MM.1S (cell line): ENCODE results near the gene PSMB11.

Experiments used
- DNase-seq: peaks from one replicate; pipeline ENCODE4 v3.0.0-alpha.2; 2015
- H2AFZ ChIP-seq: fragments of 300-600 bp; sonication (generic); 2 replicates; pipeline ENCODE4 v1.6.0; 2016; ENCODE audit warnings: antibody characterized with exemption, low read length
- H3F3A ChIP-seq: fragments of 300-600 bp; sonication (generic); 2 replicates; pipeline ENCODE4 v1.6.1; 2016; ENCODE audit warnings: mild to moderate bottlenecking, antibody characterized with exemption, low read length, moderate library complexity, mixed read lengths; ENCODE audit not compliant: insufficient read depth
- H3K27ac ChIP-seq: fragments of 300-600 bp; sonication (generic); 2 replicates; pipeline ENCODE4 v1.5.1; 2016; ENCODE audit warnings: mild to moderate bottlenecking, low read length
- H3K27me3 ChIP-seq: fragments of 300-600 bp; sonication (generic); replicated peaks from 2 replicates; pipeline ENCODE4 v1.6.0; 2016; ENCODE audit warnings: low read length; ENCODE audit not compliant: insufficient read depth
- H3K36me3 ChIP-seq: fragments of 300-600 bp; sonication (generic); replicated peaks from 2 replicates; pipeline ENCODE4 v1.6.1; 2016; ENCODE audit warnings: mild to moderate bottlenecking, low read length, mixed read lengths; ENCODE audit not compliant: insufficient read depth
- H3K4me1 ChIP-seq: fragments of 300-600 bp; sonication (generic); 2 replicates; pipeline ENCODE4 v1.6.1; 2016; ENCODE audit warnings: low read length, mixed read lengths
- H3K4me2 ChIP-seq: fragments of 300-600 bp; sonication (generic); 2 replicates; pipeline ENCODE4 v1.6.0; 2016; ENCODE audit warnings: low read depth, low read length
- H3K4me3 ChIP-seq: fragments of 300-600 bp; sonication (generic); 2 replicates; pipeline ENCODE4 v1.5.1; 2016; ENCODE audit warnings: low read length, mixed read lengths
- H3K79me2 ChIP-seq: fragments of 300-600 bp; sonication (generic); 2 replicates; pipeline ENCODE4 v1.6.1; 2016; ENCODE audit warnings: mixed run types, low read length, mixed read lengths
- H3K9ac ChIP-seq: fragments of 300-600 bp; sonication (generic); 2 replicates; pipeline ENCODE4 v1.6.1; 2016; ENCODE audit warnings: low read length, mixed read lengths
- H3K9me2 ChIP-seq: fragments of 300-600 bp; sonication (generic); replicated peaks from 2 replicates; pipeline ENCODE4 v1.6.1; 2016; ENCODE audit warnings: mild to moderate bottlenecking, low read length, mixed read lengths; ENCODE audit not compliant: insufficient read depth
- H3K9me3 ChIP-seq: fragments of 300-600 bp; sonication (generic); replicated peaks from 2 replicates; pipeline ENCODE4 v1.6.1; 2016; ENCODE audit warnings: mild to moderate bottlenecking, low read length, mixed read lengths; ENCODE audit not compliant: insufficient read depth
- H4K20me1 ChIP-seq: fragments of 300-600 bp; sonication (generic); 2 replicates; pipeline ENCODE4 v1.6.1; 2016; ENCODE audit warnings: mild to moderate bottlenecking, low read length, moderate library complexity, mixed read lengths; ENCODE audit not compliant: insufficient read depth
- CTCF ChIP-seq: fragments of 300-600 bp; sonication (generic); IDR thresholded peaks from 2 replicates; pipeline ENCODE4 v1.5.1; 2016; ENCODE audit warnings: antibody characterized with exemption, low read length, mixed read lengths
- EZH2 ChIP-seq: fragments of 300-600 bp; sonication (generic); optimal IDR thresholded peaks from 2 replicates; pipeline ENCODE3; 2017; ENCODE audit warnings: low read depth, mild to moderate bottlenecking, antibody characterized with exemption, low read length, mixed read lengths
- EZH2phosphoT487 ChIP-seq: fragments of 300-600 bp; sonication (generic); IDR thresholded peaks from 2 replicates; pipeline ENCODE4 v1.6.1; 2018; ENCODE audit warnings: antibody characterized with exemption, low read length

PSMB11 gene

GRCh38 chr14:23021889-23022442 lies 20.0 kb upstream of the PSMB11 start:
- Histone ChIP-seq H3F3A (no peaks in the 10 kb centered on the region), H3K9me3 (no peaks in the 10 kb centered on the region), H3K9ac (no peak overlapping the region), H3K4me1 (no peaks in the 10 kb centered on the region), H3K27me3 (no peaks in the 10 kb centered on the region), H3K4me2 (no peak overlapping the region), H3K36me3 (no peaks in the 10 kb centered on the region), H3K27ac (no peak overlapping the region), H3K9me2 (no peaks in the 10 kb centered on the region), H4K20me1 (no peaks in the 10 kb centered on the region), H2AFZ (no peak overlapping the region), H3K79me2 (no peaks in the 10 kb centered on the region), H3K4me3 (no peak overlapping the region)
- no peak for DNase-seq
- TF ChIP-seq CTCF (no peak), EZH2phosphoT487 (no peak), EZH2 (no peak)

DNA sequence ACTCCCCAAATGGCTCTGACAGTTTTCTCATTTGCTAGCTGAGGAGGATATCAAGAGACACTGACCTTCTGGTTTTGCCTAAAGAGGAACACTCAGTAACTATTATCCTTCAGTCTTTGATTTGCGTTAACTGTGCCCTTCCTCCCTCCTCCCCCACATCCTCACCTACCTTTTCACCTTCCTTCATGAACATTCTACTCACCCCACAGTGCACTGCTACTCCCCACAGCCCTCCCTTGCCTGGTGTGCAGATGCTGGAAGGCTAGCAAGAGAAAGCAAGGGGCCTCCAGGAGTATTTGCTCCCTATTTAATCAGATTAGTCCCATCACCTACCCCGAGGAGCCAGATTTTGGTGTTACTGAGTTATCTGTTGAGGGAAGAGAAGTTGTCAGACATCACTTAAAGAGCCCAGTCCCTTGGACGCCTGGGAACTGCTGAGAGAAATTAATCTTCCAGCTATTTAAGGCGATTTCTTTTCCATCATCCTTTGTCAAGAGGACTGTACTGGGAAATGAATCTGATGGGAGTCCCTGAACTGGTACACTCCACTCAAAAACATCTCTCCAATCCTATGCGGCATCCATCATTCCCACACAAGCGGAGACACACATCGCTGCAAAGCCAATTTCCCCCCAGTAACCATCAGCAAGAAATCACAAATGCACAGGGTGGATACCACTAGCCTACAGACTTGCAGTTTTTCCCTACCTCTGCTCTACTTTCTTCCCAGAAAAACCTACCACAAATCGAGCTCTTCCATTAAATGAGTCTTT lies 18.8 kb upstream of the PSMB11 start:
- H3K27ac ChIP-seq: no peak overlapping the region
- no peak overlapping the region for H3K9ac ChIP-seq
- no peak for TF ChIP-seq EZH2phosphoT487
- no peak for TF ChIP-seq CTCF
- TF ChIP-seq EZH2: no peak
- H3K9me3 ChIP-seq: no peaks in the 10 kb centered on the region
- H4K20me1 ChIP-seq: no peaks in the 10 kb centered on the region
- H3K36me3 ChIP-seq: no peaks in the 10 kb centered on the region
- no peak for DNase-seq
- H2AFZ ChIP-seq: no peak overlapping the region
- no peak overlapping the region for H3K4me3 ChIP-seq
- no peaks in the 10 kb centered on the region for H3K79me2 ChIP-seq
- no peaks in the 10 kb centered on the region for H3F3A ChIP-seq
- no peaks in the 10 kb centered on the region for H3K27me3 ChIP-seq
- H3K9me2 ChIP-seq: no peaks in the 10 kb centered on the region
- no peak overlapping the region for H3K4me2 ChIP-seq
- H3K4me1 ChIP-seq: no peaks in the 10 kb centered on the region

GRCh38 chr14:23023795-23024152 lies 18.2 kb upstream of the PSMB11 start:
- Histone ChIP-seq H3K36me3 (no peaks in the 10 kb centered on the region), H3K4me2 (no peak overlapping the region), H3K4me1 (no peaks in the 10 kb centered on the region), H4K20me1 (no peaks in the 10 kb centered on the region), H3K9me2 (no peaks in the 10 kb centered on the region), H3K27me3 (no peaks in the 10 kb centered on the region), H3K9ac (no peak overlapping the region), H3F3A (no peaks in the 10 kb centered on the region), H3K9me3 (no peaks in the 10 kb centered on the region), H3K79me2 (no peaks in the 10 kb centered on the region), H3K27ac (no peak overlapping the region), H2AFZ (no peak overlapping the region), H3K4me3 (no peak overlapping the region)
- no peak for DNase-seq
- TF ChIP-seq CTCF (no peak), EZH2 (no peak), EZH2phosphoT487 (no peak)
